HG02571 (cell line): ENCODE measurements around the gene NUP58.

Experiments
- ATAC-seq: cut with Tn5 transposase; IDR thresholded peaks from one replicate; pipeline ENCODE4 v1.9.1; 2021; ENCODE audit warnings: mild to moderate bottlenecking, moderate library complexity; ENCODE audit not compliant: unreplicated experiment

The NUP58 gene

GRCh38 chr13:25375727-25376358, 74.4 kb downstream of the NUP58 start:
- ATAC-seq, result no peak

- no peak for ATAC-seq
Measured at GRCh38 chr13:25377244-25377962, 76.0 kb downstream of the NUP58 start.

- no peak for ATAC-seq
Measured at GRCh38 chr13:25378528-25378927, 77.1 kb downstream of the NUP58 start.

GRCh38 chr13:25379011-25379410, 77.6 kb downstream of the NUP58 start:
- ATAC-seq, result no peak

GRCh38 chr13:25380082-25380481, 78.7 kb downstream of the NUP58 start:
- ATAC-seq, result no peak

GRCh38 chr13:25380741-25381324, 79.4 kb downstream of the NUP58 start:
- no peak for ATAC-seq

GRCh38 chr13:25384758-25385410, 83.5 kb downstream of the NUP58 start:
- ATAC-seq, result no peak

GRCh38 chr13:25391932-25392331, 90.5 kb downstream of the NUP58 start:
- ATAC-seq, result no peak
